Endothelial cell of umbilical vein (primary cell): ENCODE measurements around the gene STOX1. TPM values are rescaled to one million over a fixed set of nuclear protein-coding genes. Genes with fewer than 3 reads are reported as not detected.

Source experiments
- BruUV-seq: library from RNA; stranded (reverse); fragments of 400-500 nt; replicated peaks from 2 replicates; lab custom pipeline; 2021; lab: Mats Ljungman, UMichigan
- CTCF ChIA-PET: fragments of 300-600, 350-600 bp; sonication (Branson Sonifier 250); formaldehyde crosslinking; loops from one replicate; lab custom pipeline; 2021; ENCODE audit warnings: antibody characterized with exemption, inconsistent platforms; lab: Charles Lee
- POLR2A ChIA-PET: fragments of 300-600, 350-600 bp; sonication (Branson Sonifier 250); formaldehyde crosslinking; loops from one replicate; lab custom pipeline; 2021; ENCODE audit warnings: antibody characterized with exemption, inconsistent platforms; lab: Charles Lee
- DNase-seq: peaks from one replicate; pipeline ENCODE4 v3.0.0-alpha.2; 2011; ENCODE audit warnings: low read depth, low spot score
- FAIRE-seq: peaks from 2 replicates; lab custom pipeline; 2011; peaks lifted over from hg19 to GRCh38; lab: Jason Lieb, UNC
- H2AFZ ChIP-seq: 2 replicates; pipeline ENCODE4 v1.6.0; 2012; ENCODE audit warnings: low read depth, low read length, control low read depth, inconsistent platforms
- H3K27ac ChIP-seq: 2 replicates; pipeline ENCODE4 v1.5.1; 2011; ENCODE audit warnings: low read depth, mild to moderate bottlenecking, control low read depth, low read length, moderate library complexity; ENCODE audit not compliant: insufficient read depth
- H3K27me3 ChIP-seq, 2 experiments: 2 replicates each; pipeline versions ENCODE4 v1.6.0 to v1.6.1; 2011; ENCODE audit warnings: low read length in 2 of 2, mixed read lengths in 1 of 2; ENCODE audit not compliant: control insufficient read depth in 2 of 2, insufficient read depth in 2 of 2
- H3K36me3 ChIP-seq, 2 experiments: 2 replicates in 1 of 2; 3 replicates in 1 of 2; pipeline ENCODE4 v1.5.1; 2011; ENCODE audit warnings: low read length in 2 of 2, mild to moderate bottlenecking in 1 of 2, moderate library complexity in 1 of 2; ENCODE audit not compliant: control insufficient read depth in 2 of 2, insufficient read depth in 2 of 2; ENCODE audit errors: extremely low read depth in 1 of 2
- H3K4me1 ChIP-seq: 3 replicates; pipeline ENCODE4 v1.5.1; 2011; ENCODE audit warnings: mild to moderate bottlenecking, low read length; ENCODE audit not compliant: control insufficient read depth, insufficient read depth; ENCODE audit errors: extremely low read depth
- H3K4me2 ChIP-seq: 2 replicates; pipeline ENCODE4 v1.6.1; 2011; ENCODE audit warnings: low read length, control low read depth, mixed read lengths; ENCODE audit not compliant: insufficient read depth
- H3K4me3 ChIP-seq, 3 experiments: fragments of 200-600 bp in 1 of 3; sonication (generic), shearing (Covaris generic) in 1 of 3; replicated peaks in 1 of 3; 2 replicates each; pipeline ENCODE4 v1.5.1; 2011 to 2016; ENCODE audit warnings: control low read depth in 3 of 3, low read length in 3 of 3, mild to moderate bottlenecking in 2 of 3, inconsistent platforms in 1 of 3, low read depth in 1 of 3, moderate library complexity in 1 of 3; ENCODE audit not compliant: insufficient read depth in 1 of 3
- H3K79me2 ChIP-seq: 2 replicates; pipeline ENCODE4 v1.6.0; 2012; ENCODE audit warnings: low read length, inconsistent platforms; ENCODE audit not compliant: control insufficient read depth, insufficient read depth
- H3K9ac ChIP-seq: replicated peaks from 2 replicates; pipeline ENCODE3; 2011; ENCODE audit warnings: low read length, control low read depth; ENCODE audit not compliant: insufficient read depth; ENCODE audit errors: extremely low read depth
- H3K9me1 ChIP-seq: replicated peaks from 3 replicates; pipeline ENCODE4 v1.6.0; 2011; ENCODE audit warnings: mild to moderate bottlenecking, low read length; ENCODE audit not compliant: control insufficient read depth, insufficient read depth; ENCODE audit errors: extremely low read depth
- H3K9me3 ChIP-seq: replicated peaks from 2 replicates; pipeline ENCODE4 v1.5.1; 2012; ENCODE audit warnings: low read length, inconsistent platforms; ENCODE audit not compliant: control insufficient read depth, insufficient read depth
- H4K20me1 ChIP-seq: replicated peaks from 2 replicates; pipeline ENCODE3; 2011; ENCODE audit warnings: mild to moderate bottlenecking, low read length; ENCODE audit not compliant: control insufficient read depth, insufficient read depth; ENCODE audit errors: extremely low read depth
- CTCF ChIP-seq, 2 donors: IDR thresholded peaks; 1 replicate in 1 of 2; 2 replicates in 1 of 2; pipeline ENCODE4 v1.5.1; 2011; ENCODE audit warnings: low read length in 2 of 2, mild to moderate bottlenecking in 2 of 2, moderate library complexity in 2 of 2, control low read depth in 1 of 2, inconsistent platforms in 1 of 2, low read depth in 1 of 2; ENCODE audit not compliant: insufficient read depth in 1 of 2; ENCODE audit errors: extremely low read depth in 1 of 2
- EZH2 ChIP-seq: IDR thresholded peaks from 2 replicates; pipeline ENCODE4 v1.6.1; 2012; ENCODE audit warnings: borderline replicate concordance, low read depth, mild to moderate bottlenecking, moderate library complexity, low read length, inconsistent platforms; ENCODE audit not compliant: severe bottlenecking
- FOS ChIP-seq: IDR thresholded peaks from 2 replicates; pipeline ENCODE4 v1.6.1; 2011; ENCODE audit warnings: mild to moderate bottlenecking, low read length, moderate library complexity, borderline replicate concordance; ENCODE audit not compliant: insufficient read depth
- GATA2 ChIP-seq: IDR thresholded peaks from 2 replicates; pipeline ENCODE4 v1.7.0; 2011; ENCODE audit warnings: low read depth, mild to moderate bottlenecking, moderate library complexity, mixed read lengths, low read length; ENCODE audit not compliant: insufficient read length, insufficient read depth
- JUN ChIP-seq: IDR thresholded peaks from 2 replicates; pipeline ENCODE4 v1.6.1; 2011; ENCODE audit warnings: borderline replicate concordance, low read depth; ENCODE audit not compliant: insufficient read length, insufficient read depth
- MAX ChIP-seq: IDR thresholded peaks from 2 replicates; pipeline ENCODE4 v1.6.1; 2011; ENCODE audit not compliant: insufficient read depth, insufficient read length
- MYC ChIP-seq: IDR thresholded peaks from one replicate; pipeline ENCODE4 v1.6.1; 2011; ENCODE audit warnings: mild to moderate bottlenecking, low read depth, low read length
- POLR2A ChIP-seq: IDR thresholded peaks from 2 replicates; pipeline ENCODE4 v1.6.1; 2012; ENCODE audit warnings: low read depth, mild to moderate bottlenecking, control low read depth, low read length
- POLR2AphosphoS5 ChIP-seq: IDR thresholded peaks from 2 replicates; pipeline ENCODE4 v1.6.1; 2012; ENCODE audit warnings: low read depth, mild to moderate bottlenecking, control low read depth, low read length, moderate library complexity; ENCODE audit not compliant: insufficient read depth
- dilution Hi-C: fragments of 300-500 bp; cut with MboI; formaldehyde crosslinking; loops from one replicate; pipeline ENCODE4 v1.15.0; 2019; ENCODE audit warnings: low sequenced_read_pairs; ENCODE audit not compliant: extremely low pct_ligation_motif_present
- intact Hi-C: fragments of 100-400 bp; cut with micrococcal nuclease; formaldehyde crosslinking; loops from one replicate; pipeline ENCODE4 v1.10.0; 2022
- polyA plus RNA-seq, 4 experiments: library from polyadenylated mRNA; depleted of rRNA in 3 of 4; stranded (reverse) in 3 of 4; unstranded in 1 of 4; fragments of >200 nt; gene quantifications; 2 replicates each; pipeline versions ENCODE4 v1.2.1 to v1.2.3, GENCODE V29; 2011 to 2012; ENCODE audit warnings: missing spikeins in 1 of 4
- total RNA-seq: library from RNA; stranded (reverse); gene quantifications from 2 replicates; pipeline ENCODE4 v1.2.3, GENCODE V29; 2021

The STOX1 gene
- total and polyA plus RNA-seq, 2 donors (not counting 3 experiments of a cell fraction or from before 2014, with no cell fraction given), result 0.06 to 0.20 TPM

- Histone ChIP-seq H3K9me1 (no peaks in the 10 kb centered on the region), H3K36me3 (no peaks in the 10 kb centered on the region), H3K9ac (no peak overlapping the region), H2AFZ (no peak overlapping the region), H3K27ac (no peak overlapping the region), H3K27me3 (peaks cover 8 to 14% of the 10 kb centered on the region in 2 experiments), H3K9me3 (no peaks in the 10 kb centered on the region), H3K4me2 (no peak overlapping the region), H3K4me1 (peaks cover 6% of the 10 kb centered on the region), H3K79me2 (no peaks in the 10 kb centered on the region), H3K4me3 (no peak overlapping the region), H4K20me1 (no peaks in the 10 kb centered on the region)
- CTCF ChIA-PET, result interaction anchor here (0.6 kb wide), 1 partner anchor 27 kb away, joined by 3 read pairs; no protein-coding TSS in a partner anchor
- DNase-seq (no peak), FAIRE-seq (no peak)
- TF ChIP-seq FOS, result no peak
- no peak for TF ChIP-seq MYC
- TF ChIP-seq JUN, result no peak
- TF ChIP-seq EZH2, result no peak
- dilution Hi-C loops, result no loop called here
- intact Hi-C loops, result no loop called here
- BruUV-seq, result no TSS peak
- POLR2A ChIA-PET, result no interaction called here
Measured at GRCh38 chr10:68829521-68829920, 2.2 kb downstream of the STOX1 start.

GRCh38 chr10:68829952-68830351 lies 2.6 kb downstream of the STOX1 start:
- POLR2A ChIA-PET, result no interaction called here
- H3K4me3 ChIP-seq, result no peak overlapping the region
- FAIRE-seq, result no peak

More at GRCh38 chr10:68829952-68830351, 2.6 kb downstream of the STOX1 start:
- dilution Hi-C loops, result no loop called here
- Histone ChIP-seq H3K4me2 (no peak overlapping the region), H2AFZ (no peak overlapping the region), H4K20me1 (no peaks in the 10 kb centered on the region), H3K9me3 (no peaks in the 10 kb centered on the region), H3K9me1 (no peaks in the 10 kb centered on the region), H3K4me1 (peaks cover 6% of the 10 kb centered on the region), H3K9ac (no peak overlapping the region), H3K36me3 (no peaks in the 10 kb centered on the region), H3K27ac (no peak overlapping the region), H3K79me2 (no peaks in the 10 kb centered on the region), H3K27me3 (peaks cover 8 to 14% of the 10 kb centered on the region in 2 experiments)
- BruUV-seq, result no TSS peak
- no peak for DNase-seq
- intact Hi-C loops, result no loop called here
- CTCF ChIA-PET, result interaction anchor here (0.6 to 1.2 kb wide), 2 partner anchors 10 to 26 kb away, joined by 3 read pairs; no protein-coding TSS in a partner anchor
- TF ChIP-seq GATA2 (no peak), EZH2 (no peak), POLR2A (no peak), JUN (no peak), MAX (no peak), MYC (no peak), POLR2AphosphoS5 (no peak), FOS (no peak), CTCF (IDR thresholded peaks at IDR 0.05; ENCODE audit: extremely low read depth in 1 of 2, insufficient read depth in 1 of 2, low read depth in 1 of 2, low read length in 2 of 2) (no peak)
